T-cell (primary cell): ENCODE measurements around the gene SSTR3. TPM values are rescaled to one million over a fixed set of nuclear protein-coding genes. Genes with fewer than 3 reads are reported as not detected.

ENCODE experiments used
- ATAC-seq, 4 experiments: fragments of 200-7000 bp in 3 of 4; fragments of 150-1000 bp in 1 of 4; cut with Tn5 transposase; replicated peaks in 1 of 4; 1 replicate in 3 of 4; 2 replicates in 1 of 4; pipeline ENCODE4 v1.10.0; 2021; ENCODE audit warnings: moderate library complexity in 3 of 4, mild to moderate bottlenecking in 2 of 4, moderate number of reproducible peaks in 1 of 4
- CTCF ChIA-PET, 2 donors: fragments of 300-600 bp; sonication (Branson Sonifier 250); formaldehyde crosslinking; loops; one replicate each; lab custom pipeline; 2022; ENCODE audit warnings: antibody characterized with exemption in 2 of 2; lab: Charles Lee
- POLR2A ChIA-PET, 2 donors: fragments of 300-600 bp; sonication (Branson Sonifier 250); formaldehyde crosslinking; loops; one replicate each; lab custom pipeline; 2022; ENCODE audit warnings: antibody characterized with exemption in 2 of 2; lab: Charles Lee
- DNase-seq, 35 experiments: peaks; one replicate each; pipeline versions ENCODE4 v3.0.0 to v3.0.0-alpha.2; 2013 to 2023
- H3K27ac ChIP-seq: one replicate; pipeline ENCODE4 v1.5.1; 2013; ENCODE audit warnings: low read length
- H3K27me3 ChIP-seq, 2 experiments: replicated peaks in 1 of 2; 1 replicate in 1 of 2; 2 replicates in 1 of 2; pipeline versions ENCODE4 v1.6.1 to v1.7.0; 2013; ENCODE audit warnings: low read length in 1 of 2, mixed read lengths in 1 of 2; ENCODE audit not compliant: control insufficient read depth in 2 of 2, insufficient read depth in 2 of 2; ENCODE audit errors: extremely low read depth in 1 of 2
- H3K36me3 ChIP-seq, 2 donors: 1 replicate in 1 of 2; 2 replicates in 1 of 2; pipeline versions ENCODE4 v1.6.1 to v1.7.0; 2013; ENCODE audit warnings: low read length in 1 of 2; ENCODE audit not compliant: control insufficient read depth in 2 of 2, insufficient read depth in 1 of 2; ENCODE audit errors: extremely low read depth in 1 of 2
- H3K4me1 ChIP-seq, 2 experiments: 1 replicate in 1 of 2; 2 replicates in 1 of 2; pipeline versions ENCODE4 v1.6.1 to v1.7.0; 2013; ENCODE audit warnings: low read length in 2 of 2, mixed read lengths in 1 of 2; ENCODE audit not compliant: insufficient read depth in 2 of 2, control insufficient read depth in 1 of 2; ENCODE audit errors: extremely low read depth in 1 of 2
- H3K4me3 ChIP-seq, 2 donors: 1 replicate in 1 of 2; 2 replicates in 1 of 2; pipeline versions ENCODE4 v1.5.1 to v1.7.0; 2013; ENCODE audit warnings: mild to moderate bottlenecking in 2 of 2, low read length in 1 of 2, moderate library complexity in 1 of 2; ENCODE audit not compliant: control insufficient read depth in 1 of 2; ENCODE audit errors: extremely low read depth in 1 of 2
- H3K9me3 ChIP-seq: 2 replicates; pipeline ENCODE4 v1.7.0; 2013
- H3K27ac Mint-ChIP-seq, 2 donors: one replicate each; pipeline ENCODE4 v1.8.0; 2020 to 2021; ENCODE audit warnings: mild to moderate bottlenecking in 2 of 2, mixed read lengths in 2 of 2
- H3K27me3 Mint-ChIP-seq, 2 donors: one replicate each; pipeline ENCODE4 v1.8.0; 2021 to 2022; ENCODE audit warnings: mixed read lengths in 2 of 2
- H3K36me3 Mint-ChIP-seq: one replicate; pipeline ENCODE4 v1.8.0; 2021; ENCODE audit warnings: mixed read lengths
- H3K4me1 Mint-ChIP-seq, 3 donors: one replicate each; pipeline ENCODE4 v1.8.0; 2020 to 2022; ENCODE audit warnings: mixed read lengths in 3 of 3, mild to moderate bottlenecking in 1 of 3
- H3K4me3 Mint-ChIP-seq, 3 donors: one replicate each; pipeline ENCODE4 v1.8.0; 2020 to 2022; ENCODE audit warnings: mild to moderate bottlenecking in 3 of 3, mixed read lengths in 3 of 3, moderate library complexity in 3 of 3
- H3K9me3 Mint-ChIP-seq, 3 donors: one replicate each; pipeline ENCODE4 v1.8.0; 2020 to 2022; ENCODE audit warnings: mixed read lengths in 3 of 3
- whole genome bisulfite sequencing: methylation state at CpG from one replicate; pipeline ENCODE4 v1.1.5; 2013; ENCODE audit warnings: missing lambda C conversion rate; ENCODE audit not compliant: insufficient coverage; 5-methylcytosine and 5-hydroxymethylcytosine counted together
- total RNA-seq, 35 experiments: library from RNA in 6 of 35; stranded (reverse) in 6 of 35; fragments of 120-200 nt in 1 of 35; gene quantifications; one replicate each; pipeline versions ENCODE4 v1.2.1 to v1.2.4 and lab custom pipeline; 2013 to 2026

SSTR3 gene
- total RNA-seq, 5 donors from 2014 or later (not counting 1 experiment from before 2014, with no cell fraction given) = 4.6 to 8.7 (median 5.3) TPM

- Mint-ChIP-seq H3K27ac (peak overlapping the region; percentile 34 to 87), H3K9me3 (no peaks in the 10 kb centered on the region), H3K27me3 (no peaks in the 10 kb centered on the region), H3K4me1 (peaks cover 54 to 82% (median 60%) of the 10 kb centered on the region in 3 donors), H3K4me3 (peak overlapping the region in 1 of 3 donors; percentile 70), H3K36me3 (no peaks in the 10 kb centered on the region)
- DNase-seq = peak in 3 of 35 experiments; percentile 21 to 38 (median 25)
- ChIA-PET CTCF (interaction anchor here (0.6 to 2.8 kb wide), 7 partner anchors 9 to 263 kb away, joined by 3 to 20 read pairs (median 4); partner anchors contain the start of gene IL2RB (in 1 of the 2)), POLR2A (no interaction called here)
- H3K4me1 ChIP-seq = peaks cover 16 to 88% of the 10 kb centered on the region in 2 experiments
- H3K36me3 ChIP-seq = no peaks in the 10 kb centered on the region
- no peaks in the 10 kb centered on the region for H3K27me3 ChIP-seq
- peak overlapping the region; percentile 88 for H3K27ac ChIP-seq
- no peak overlapping the region for H3K4me3 ChIP-seq
- no peaks in the 10 kb centered on the region for H3K9me3 ChIP-seq
- 100% methylated on average over 2 of the region's 2 CpGs for WGBS
- ATAC-seq = no peak
Observed at GRCh38 chr22:37161443-37161842, 50.8 kb downstream of the SSTR3 start.

DNA sequence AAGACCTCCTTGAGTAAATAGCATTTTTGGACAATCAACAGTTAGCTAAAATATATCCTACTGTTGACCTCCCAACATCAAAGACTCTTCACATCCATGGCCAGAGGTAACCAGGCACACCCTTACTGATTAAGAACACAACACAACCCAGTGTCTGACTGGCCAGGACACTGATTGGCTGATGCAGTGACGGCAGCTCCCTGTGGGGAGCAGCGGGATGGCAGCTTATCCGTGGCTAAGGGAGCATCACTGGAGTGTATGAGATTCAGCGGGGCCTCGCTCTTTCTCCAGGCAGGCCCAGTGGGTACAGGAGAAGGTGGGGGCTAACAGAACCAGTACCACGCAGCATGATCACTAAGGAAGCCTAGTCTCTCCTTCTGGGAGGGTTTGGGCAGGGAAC is 52.2 kb downstream of the SSTR3 start:
- Mint-ChIP-seq H3K4me3 (peak overlapping the region in 1 of 3 donors; percentile 24), H3K4me1 (peaks cover 48 to 77% (median 50%) of the 10 kb centered on the region in 3 donors), H3K27ac (peak overlapping the region; percentile 41 to 65), H3K27me3 (no peaks in the 10 kb centered on the region), H3K36me3 (no peaks in the 10 kb centered on the region), H3K9me3 (no peaks in the 10 kb centered on the region)
- no peaks in the 10 kb centered on the region for H3K9me3 ChIP-seq
- CTCF ChIA-PET = interaction anchor here in 1 of 2 donors (0.6 to 1.3 kb wide), 3 partner anchors 37 to 63 kb away, joined by 3 read pairs; no protein-coding TSS in a partner anchor
- DNase-seq = no peak
- H3K27me3 ChIP-seq = peaks cover 0 to 3% of the 10 kb centered on the region in 2 experiments
- H3K4me3 ChIP-seq = no peak overlapping the region
- WGBS = 100% methylated on average over 6 of the region's 6 CpGs
- peak overlapping the region; percentile 20 for H3K27ac ChIP-seq
- H3K36me3 ChIP-seq = no peaks in the 10 kb centered on the region
- POLR2A ChIA-PET = interaction anchor here in 1 of 2 donors (0.7 kb wide), 1 partner anchor 75 kb away, joined by 6 read pairs; no protein-coding TSS in a partner anchor
- no peak for ATAC-seq
- peaks cover 7 to 78% of the 10 kb centered on the region in 2 experiments for H3K4me1 ChIP-seq

GRCh38 chr22:37158963-37159290 is 53.4 kb downstream of the SSTR3 start:
- Histone ChIP-seq H3K9me3 (no peaks in the 10 kb centered on the region), H3K4me3 (no peak overlapping the region), H3K36me3 (no peaks in the 10 kb centered on the region), H3K27me3 (peaks cover 0 to 3% of the 10 kb centered on the region in 2 experiments), H3K27ac (peak overlapping the region; percentile 20), H3K4me1 (peaks cover 7 to 67% of the 10 kb centered on the region in 2 experiments)
- H3K9me3 Mint-ChIP-seq = no peaks in the 10 kb centered on the region
- no peaks in the 10 kb centered on the region for H3K27me3 Mint-ChIP-seq
- peak overlapping the region in 1 of 3 donors; percentile 49 for H3K4me3 Mint-ChIP-seq
- CTCF ChIA-PET = no interaction called here
- no peaks in the 10 kb centered on the region for H3K36me3 Mint-ChIP-seq
- H3K27ac Mint-ChIP-seq = peak overlapping the region; percentile 75 to 83
- H3K4me1 Mint-ChIP-seq = peaks cover 40 to 66% (median 40%) of the 10 kb centered on the region in 3 donors
- WGBS = 82% methylated on average over 3 of the region's 5 CpGs
- DNase-seq (no peak), ATAC-seq (no peak)
- POLR2A ChIA-PET = no interaction called here

DNA sequence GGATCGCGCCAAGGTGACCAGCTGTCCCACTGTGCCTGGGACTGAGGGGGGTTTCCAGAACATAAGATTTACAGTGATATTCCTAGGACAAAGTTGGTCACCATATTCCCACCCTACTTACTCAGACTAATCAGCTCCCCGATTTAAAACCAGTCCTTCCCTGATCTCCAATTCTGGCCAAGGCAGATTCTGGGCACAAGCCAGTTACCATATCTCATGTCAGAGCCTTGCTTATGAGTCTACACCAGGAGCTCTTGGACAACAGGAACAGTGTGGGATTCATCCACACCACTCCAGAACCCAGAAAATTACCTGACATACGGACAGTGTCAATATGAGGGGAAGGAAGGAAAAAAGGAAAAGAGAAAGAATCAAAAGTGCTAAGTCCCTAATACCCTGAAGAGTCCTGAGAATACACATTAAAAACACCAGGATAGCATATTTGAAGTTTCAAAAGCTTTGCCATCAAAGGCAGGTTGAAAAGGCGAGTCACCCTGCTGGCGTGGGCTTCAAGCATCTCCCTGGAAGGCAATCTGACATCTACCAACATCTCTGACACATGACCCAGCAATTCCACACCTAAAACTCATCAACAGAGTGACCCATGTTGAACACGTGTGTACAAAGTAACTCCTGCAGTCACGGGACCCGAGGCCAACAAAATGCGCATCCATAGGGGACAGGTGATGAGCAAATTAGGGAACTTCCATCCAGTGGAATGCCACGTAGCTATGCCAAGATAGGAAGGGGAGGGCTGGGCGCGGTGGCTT is 54.6 kb downstream of the SSTR3 start:
- Mint-ChIP-seq H3K4me3 (no peak overlapping the region), H3K36me3 (no peaks in the 10 kb centered on the region), H3K9me3 (no peaks in the 10 kb centered on the region), H3K4me1 (peaks cover 27 to 57% (median 31%) of the 10 kb centered on the region in 3 donors), H3K27me3 (no peaks in the 10 kb centered on the region), H3K27ac (peak overlapping the region; percentile 33 to 41)
- Histone ChIP-seq H3K36me3 (no peaks in the 10 kb centered on the region), H3K9me3 (no peaks in the 10 kb centered on the region), H3K4me3 (no peak overlapping the region), H3K4me1 (peaks cover 5 to 55% of the 10 kb centered on the region in 2 experiments), H3K27me3 (peaks cover 0 to 3% of the 10 kb centered on the region in 2 experiments), H3K27ac (peak overlapping the region; percentile 10)
- no peak for DNase-seq
- WGBS = 87% methylated on average over 9 of the region's 13 CpGs
- ChIA-PET CTCF (no interaction called here), POLR2A (no interaction called here)
- no peak for ATAC-seq

GRCh38 chr22:37156686-37157435 is 55.4 kb downstream of the SSTR3 start:
- Histone ChIP-seq H3K27me3 (peaks cover 0 to 3% of the 10 kb centered on the region in 2 experiments), H3K4me1 (peaks cover 0 to 46% of the 10 kb centered on the region in 2 experiments), H3K36me3 (no peaks in the 10 kb centered on the region), H3K4me3 (no peak overlapping the region), H3K27ac (no peak overlapping the region), H3K9me3 (no peaks in the 10 kb centered on the region)
- H3K4me1 Mint-ChIP-seq = peaks cover 19 to 49% (median 23%) of the 10 kb centered on the region in 3 donors
- no peak overlapping the region for H3K4me3 Mint-ChIP-seq
- ATAC-seq (no peak), DNase-seq (no peak)
- WGBS = 94% methylated on average over 10 of the region's 13 CpGs
- H3K27me3 Mint-ChIP-seq = no peaks in the 10 kb centered on the region
- POLR2A ChIA-PET = no interaction called here
- CTCF ChIA-PET = no interaction called here
- no peaks in the 10 kb centered on the region for H3K9me3 Mint-ChIP-seq
- no peaks in the 10 kb centered on the region for H3K36me3 Mint-ChIP-seq
- peak overlapping the region; percentile 33 to 41 for H3K27ac Mint-ChIP-seq

DNA sequence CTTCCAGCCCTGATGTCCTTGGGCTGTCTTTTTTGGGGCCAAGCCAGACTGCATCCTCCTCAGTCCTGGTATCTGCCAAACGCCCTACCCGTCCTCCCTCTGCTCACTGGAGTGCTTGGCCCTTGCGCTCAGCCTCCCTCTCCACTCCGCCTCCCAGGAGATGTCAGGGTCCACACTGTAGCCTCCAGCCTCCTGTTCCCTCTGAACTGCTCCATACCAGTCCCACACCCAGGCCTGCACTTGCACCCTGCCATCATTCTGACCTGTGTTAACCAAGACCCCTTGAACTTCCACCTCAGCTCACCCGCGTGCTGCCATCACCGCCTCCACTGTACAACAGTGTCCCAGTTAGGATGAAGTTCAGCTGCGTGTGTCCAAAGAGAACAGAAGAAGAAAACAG is 56.3 kb downstream of the SSTR3 start:
- Histone ChIP-seq H3K36me3 (no peaks in the 10 kb centered on the region), H3K27ac (no peak overlapping the region), H3K9me3 (no peaks in the 10 kb centered on the region), H3K4me3 (no peak overlapping the region), H3K27me3 (peaks cover 0 to 3% of the 10 kb centered on the region in 2 experiments), H3K4me1 (peaks cover 0 to 37% of the 10 kb centered on the region in 2 experiments)
- ATAC-seq (no peak), DNase-seq (no peak)
- Mint-ChIP-seq H3K27me3 (no peaks in the 10 kb centered on the region), H3K36me3 (no peaks in the 10 kb centered on the region), H3K4me1 (peaks cover 23 to 51% (median 29%) of the 10 kb centered on the region in 3 donors), H3K4me3 (no peak overlapping the region), H3K27ac (peak overlapping the region in 1 of 2 donors; percentile 14), H3K9me3 (no peaks in the 10 kb centered on the region)
- POLR2A ChIA-PET = no interaction called here
- CTCF ChIA-PET = no interaction called here
- 97% methylated on average over 4 of the region's 8 CpGs for WGBS
